Stimulated activated naive CD8-positive, alpha-beta T cell treated with anti-CD3 and anti-CD28 coated beads, Interleukin-15, Interleukin-2, amounts not matched to agents 100 U/mL and 50 U/mL, for 24 hours (primary cell): Measurements from ENCODE around the gene HMX3.
"Not testable (repeated sequence)": the region's sequence is repeated elsewhere in the genome, so short reads cannot be mapped to it uniquely, and the experiment has no call there.

Source experiments
- ATAC-seq: fragments of 150-1000 bp; cut with Tn5 transposase; one replicate; pipeline ENCODE4 v1.10.0; 2021
- DNase-seq: peaks from one replicate; pipeline ENCODE4 v3.0.0; 2021

Gene HMX3

GRCh38 chr10:123175389-123176387 lies 39.9 kb downstream of the HMX3 start:
- no peak for ATAC-seq
- no peak for DNase-seq

- not testable (repeated sequence) for DNase-seq, ATAC-seq
These were observed 42.6 kb downstream of the HMX3 start for GRCh38 chr10:123178390-123178789.

GRCh38 chr10:123180101-123181090 lies 44.6 kb downstream of the HMX3 start:
- DNase-seq = no peak
- ATAC-seq = no peak

GRCh38 chr10:123183724-123184123 lies 48.0 kb downstream of the HMX3 start:
- no peak for ATAC-seq

GRCh38 chr10:123187781-123188180 lies 52.0 kb downstream of the HMX3 start:
- ATAC-seq (no peak), DNase-seq (no peak)

More at GRCh38 chr10:123183724-123184123, 48.0 kb downstream of the HMX3 start:
- no peak for DNase-seq
